ENCODE data around the gene SSR1. TPM values are rescaled to one million over a fixed set of nuclear protein-coding genes. Genes with fewer than 3 reads are reported as not detected.

SSR1 gene
- total RNA-seq, 1 experiment from 2014 or later, result 102 TPM

GRCh38 chr6:7251646-7252260, 61.2 kb downstream of the SSR1 start:
- H2BK12ac ChIP-seq (ENCODE audit: insufficient read length, low read depth, low read length), result no peak overlapping the region
- H3K4ac ChIP-seq (ENCODE audit: low read depth, low read length), result no peak overlapping the region
- no peaks in the 10 kb centered on the region for H3K4me1 Mint-ChIP-seq

More at GRCh38 chr6:7251646-7252260, 61.2 kb downstream of the SSR1 start:
- Histone ChIP-seq H4K5ac (ENCODE audit: insufficient read length, low read depth, low read length) (no peak overlapping the region), H3T11ph (ENCODE audit: low read length) (no peak overlapping the region), H3K27ac (ENCODE audit: insufficient read length, low read depth, low read length) (no peak overlapping the region), H3K23me2 (ENCODE audit: insufficient read length, low read depth, low read length, poor library complexity, severe bottlenecking) (no peaks in the 10 kb centered on the region), H3K23ac (ENCODE audit: insufficient read length, low read depth, low read length) (no peak overlapping the region), H2BK5ac (ENCODE audit: insufficient read length, low read length) (no peak overlapping the region), H4K8ac (replicated peaks; ENCODE audit: insufficient read length, low read depth, low read length) (no peak overlapping the region), H3K4me2 (ENCODE audit: insufficient read depth, insufficient read length, low read length) (no peak overlapping the region), H3K79me2 (ENCODE audit: insufficient read depth, low read length) (no peaks in the 10 kb centered on the region), H2AFZ (ENCODE audit: low read length) (no peak overlapping the region), H3K14ac (ENCODE audit: insufficient read depth, low read length) (no peak overlapping the region), H2BK15ac (ENCODE audit: low read depth, low read length) (no peak overlapping the region), H2BK20ac (ENCODE audit: low read depth, low read length, poor library complexity, severe bottlenecking) (no peak overlapping the region), H3K9ac (ENCODE audit: extremely low read depth, insufficient read length, low read length) (no peak overlapping the region), H3K79me1 (ENCODE audit: insufficient read depth, low read depth, low read length, poor library complexity, severe bottlenecking) (no peaks in the 10 kb centered on the region), H3K27me3 (ENCODE audit: insufficient read depth, low read length) (no peaks in the 10 kb centered on the region; the same call in 1 of the 2 replicates), H3K18ac (ENCODE audit: insufficient read length, low read depth, low read length) (no peak overlapping the region), H4K91ac (ENCODE audit: insufficient read length, low read depth, low read length) (no peak overlapping the region), H2AK5ac (ENCODE audit: insufficient read length, low read length) (no peak overlapping the region), H3K56ac (ENCODE audit: insufficient read length, low read depth, low read length) (no peak overlapping the region), H2BK120ac (ENCODE audit: low read depth, low read length, poor library complexity, severe bottlenecking) (no peak overlapping the region), H4K20me1 (ENCODE audit: control insufficient read depth, insufficient read depth, insufficient read length) (no peaks in the 10 kb centered on the region), H3K4me1 (ENCODE audit: insufficient read depth, low read length) (no peaks in the 10 kb centered on the region), H3K9me3 (ENCODE audit: control insufficient read depth, low read depth, low read length) (no peaks in the 10 kb centered on the region)
- no peak overlapping the region for H3K27ac Mint-ChIP-seq
- H3K27me3 Mint-ChIP-seq (ENCODE audit: low read depth), result peaks cover 5% of the 10 kb centered on the region
- H3K4me3 Mint-ChIP-seq, result no peak overlapping the region
- WGBS (ENCODE audit: extremely low coverage, insufficient read length, low lambda C conversion rate), result no CpG with 5 or more reads among the region's 6 CpGs
- no peak for TF ChIP-seq CTCF (conservative IDR thresholded peaks at IDR 0.05)
- H3K9me3 Mint-ChIP-seq, result peaks cover 14 to 16% of the 10 kb centered on the region in 2 experiments
- peaks cover 9 to 28% (median 25%) of the 10 kb centered on the region in 3 experiments; a peak in 6 of 7 replicates for H3K36me3 Mint-ChIP-seq (ENCODE audit: insufficient read depth in 1 of 3, low read depth in 3 of 3)
- no peak for DNase-seq

Measured in H9 (cell line).